T-helper 9 cell (primary cell): ENCODE data around the gene ZNF277.
"Not testable (repeated sequence)": the region's sequence is repeated elsewhere in the genome, so short reads cannot be mapped to it uniquely, and the experiment has no call there.

Experiments
- DNase-seq: peaks from one replicate; pipeline ENCODE4 v3.0.0-alpha.2; 2020

The ZNF277 gene

GRCh38 chr7:112212571-112212970 is 6.1 kb downstream of the ZNF277 start:
- no peak for DNase-seq

GRCh38 chr7:112213735-112214134 is 7.2 kb downstream of the ZNF277 start:
- DNase-seq, result no peak

DNA sequence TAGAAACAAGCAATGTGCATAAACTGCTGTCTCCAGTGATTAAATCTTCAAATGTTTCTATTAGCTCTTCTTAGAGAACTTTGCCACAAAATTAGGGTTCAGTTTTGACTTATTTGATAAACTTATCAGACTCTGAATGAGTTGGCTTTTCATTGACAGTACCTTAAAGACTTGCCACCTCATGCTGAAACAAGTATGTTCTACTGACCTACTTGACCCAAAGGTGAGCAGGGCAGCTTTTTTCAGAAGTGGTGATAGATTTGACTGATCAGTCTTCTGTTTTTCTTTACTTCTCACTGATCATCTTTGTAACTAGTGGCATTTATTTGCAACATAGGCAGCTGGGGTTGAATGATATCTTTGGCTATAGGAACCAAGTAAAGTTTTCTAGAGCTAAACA is 7.8 kb downstream of the ZNF277 start:
- DNase-seq, result no peak

DNA sequence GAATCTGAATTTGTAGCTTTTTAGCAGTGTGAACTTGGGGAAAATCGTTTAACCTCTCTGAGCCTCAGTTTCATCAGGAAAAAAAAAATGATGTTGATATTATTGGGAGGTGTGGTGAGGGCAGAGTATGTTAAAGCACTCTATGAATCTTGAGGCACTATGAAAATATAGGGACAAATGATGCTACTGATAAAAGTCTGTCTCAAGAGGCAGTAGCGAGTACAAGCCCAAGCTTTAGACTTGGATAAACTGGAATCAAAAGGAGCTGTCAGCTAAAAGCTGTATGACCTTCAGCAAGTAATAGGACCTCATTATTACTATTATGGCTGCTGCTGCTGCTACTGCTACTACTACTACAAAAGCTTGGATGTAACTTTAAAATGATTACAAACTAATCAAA is 8.4 kb downstream of the ZNF277 start:
- DNase-seq, result no peak

DNA sequence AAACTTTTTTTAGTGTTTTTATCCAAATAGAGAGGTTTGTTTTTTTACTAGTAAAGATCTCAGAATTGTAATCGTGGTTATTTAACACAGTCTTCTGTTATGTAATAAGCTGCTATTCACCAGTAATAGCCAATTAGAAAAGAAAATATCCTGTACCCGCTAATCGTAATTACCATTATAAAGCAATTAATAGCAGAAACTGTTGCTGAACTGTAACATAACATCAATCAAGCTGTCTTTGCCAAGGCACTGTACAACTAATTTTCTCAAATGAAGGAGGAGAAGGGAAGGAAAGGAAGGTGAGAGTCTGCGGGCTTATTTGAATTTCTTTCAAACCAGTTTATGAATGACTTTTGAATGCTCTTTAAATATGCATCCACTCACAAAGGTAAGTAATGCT is 9.3 kb downstream of the ZNF277 start:
- DNase-seq, result no peak

DNA sequence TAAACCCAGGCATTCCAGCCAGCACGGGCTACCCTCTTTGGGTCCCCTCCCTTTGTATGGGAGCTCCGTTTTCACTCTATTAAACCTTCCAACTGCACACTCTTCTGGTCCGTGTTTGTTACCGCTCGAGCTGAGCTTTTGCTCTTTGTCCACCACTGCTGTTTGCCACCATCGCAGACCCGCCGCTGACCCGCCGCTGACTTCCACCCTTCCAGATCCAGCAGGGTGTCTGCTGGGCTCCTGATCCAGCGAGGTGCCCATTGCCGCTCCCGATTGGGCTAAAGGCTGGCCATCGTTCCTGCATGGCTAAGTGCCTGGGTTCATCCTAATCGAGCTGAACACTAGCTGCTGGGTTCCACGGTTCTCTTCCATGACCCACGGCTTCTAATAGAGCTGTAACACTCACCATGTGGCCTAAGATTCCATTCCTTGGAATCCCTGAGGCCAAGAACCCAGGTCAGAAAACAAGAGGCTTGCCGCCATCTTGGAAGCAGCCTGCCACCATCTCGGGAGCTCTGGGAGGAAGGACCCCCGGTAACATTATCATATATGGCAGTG is 14.5 kb downstream of the ZNF277 start:
- no peak for DNase-seq

DNA sequence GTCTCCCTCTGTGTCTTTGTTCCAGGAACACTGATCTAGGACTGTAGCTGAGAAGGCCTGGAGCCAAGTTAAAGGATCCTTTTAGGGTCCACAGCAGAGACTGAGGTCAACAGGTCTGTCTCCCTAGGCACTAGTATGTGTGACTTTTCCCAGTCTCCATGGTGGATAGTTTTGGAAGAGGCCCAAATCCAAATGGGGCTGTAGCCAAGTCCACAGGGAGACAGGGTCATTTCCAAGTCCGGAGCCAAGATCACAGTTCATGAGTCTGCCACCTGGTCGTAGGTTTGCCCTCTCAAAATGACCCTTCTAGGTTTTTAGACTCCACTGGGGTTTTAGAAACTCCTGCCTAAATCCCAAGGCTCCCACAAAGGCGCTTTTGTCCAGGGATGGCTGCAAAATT is 16.8 kb downstream of the ZNF277 start:
- DNase-seq, result no peak

DNA sequence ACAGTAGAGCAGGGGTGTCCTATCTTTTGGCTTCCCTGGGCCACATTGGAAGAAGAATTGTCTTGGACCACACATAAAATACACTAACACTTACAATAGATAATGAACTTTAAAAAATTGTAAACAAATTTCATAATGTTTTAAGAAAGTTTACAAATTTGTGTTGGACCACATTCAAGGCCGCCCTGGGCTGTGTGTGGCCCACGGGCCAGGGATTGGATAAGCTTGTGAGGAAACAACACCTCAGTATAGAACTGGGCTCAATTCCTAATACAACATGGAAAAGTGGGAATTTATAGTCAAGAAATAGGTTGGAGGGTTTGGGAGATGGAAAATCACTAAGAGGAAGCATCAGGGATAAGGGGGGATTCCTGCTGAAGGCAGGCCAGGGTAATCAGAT is 17.7 kb downstream of the ZNF277 start:
- no peak for DNase-seq

DNA sequence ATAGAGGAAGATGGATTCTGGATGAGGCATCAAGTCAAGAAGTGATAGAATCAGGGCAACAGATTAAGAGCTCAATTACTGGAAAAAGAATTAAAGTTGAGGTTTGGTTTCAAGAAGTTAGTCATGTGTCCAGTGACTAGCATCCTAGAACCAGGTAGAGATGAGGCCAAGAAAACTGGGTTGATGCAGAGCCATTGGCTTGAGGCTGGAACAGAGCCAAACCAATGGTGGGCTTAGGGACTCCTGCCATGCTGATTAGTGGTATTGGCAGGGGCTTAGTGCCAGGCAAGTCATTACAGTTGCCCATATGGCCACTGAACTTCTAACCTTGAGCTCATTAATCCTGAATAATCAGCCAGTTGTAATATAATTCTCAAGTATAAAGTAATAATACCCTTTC is 18.5 kb downstream of the ZNF277 start:
- DNase-seq, result no peak

- DNase-seq, result no peak
Measured at GRCh38 chr7:112226701-112227276, 20.3 kb downstream of the ZNF277 start.

DNA sequence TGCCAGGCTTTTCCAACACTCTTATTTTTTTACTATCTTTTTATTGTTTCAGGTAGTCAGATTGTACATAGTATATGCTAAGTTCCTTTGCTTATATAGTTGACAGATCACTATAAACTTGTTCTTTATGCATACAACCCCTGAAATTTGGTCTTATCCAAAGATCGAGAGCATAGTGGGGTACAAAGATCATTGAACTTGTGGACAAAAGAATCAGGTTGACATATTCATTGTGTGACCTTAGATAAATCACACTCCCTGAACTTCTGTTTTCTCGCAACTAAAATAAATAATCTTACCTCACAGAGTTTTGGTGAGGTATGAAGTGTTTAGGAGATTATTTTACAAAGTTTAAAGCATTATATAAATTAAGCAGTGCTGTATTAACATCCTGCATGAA is 22.1 kb downstream of the ZNF277 start:
- no peak for DNase-seq

GRCh38 chr7:112232212-112232978 is 25.9 kb downstream of the ZNF277 start:
- no peak for DNase-seq

DNA sequence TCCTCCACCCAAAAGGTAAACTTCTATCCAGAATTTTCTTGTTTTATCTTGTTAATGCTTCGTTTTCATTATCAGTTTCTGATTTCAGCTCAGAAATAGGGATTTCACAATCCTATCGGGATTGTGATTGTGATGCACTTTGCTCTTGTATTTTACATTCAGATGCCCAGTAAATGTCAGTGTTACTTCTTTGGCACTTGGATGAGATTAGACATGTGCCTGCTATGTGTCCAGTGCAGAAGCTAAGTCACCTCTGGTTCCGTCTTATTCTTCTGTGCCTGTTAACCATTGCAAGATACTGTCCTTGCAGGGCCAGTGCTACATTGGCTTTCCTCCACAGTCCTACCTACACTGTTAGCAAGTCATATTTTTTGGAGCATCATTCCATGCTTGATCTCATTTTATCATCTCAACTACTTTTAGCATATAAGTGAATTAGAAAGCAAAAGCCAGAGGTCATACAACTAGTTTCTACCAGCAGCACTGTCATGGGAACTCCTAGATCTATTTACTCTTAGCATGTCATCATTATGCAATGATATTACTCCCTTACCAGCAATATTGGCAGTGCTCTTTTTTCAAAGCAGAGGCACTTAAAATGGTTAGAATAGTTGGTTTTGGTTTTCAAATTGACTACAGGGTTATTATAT is 26.7 kb downstream of the ZNF277 start:
- no peak for DNase-seq

DNA sequence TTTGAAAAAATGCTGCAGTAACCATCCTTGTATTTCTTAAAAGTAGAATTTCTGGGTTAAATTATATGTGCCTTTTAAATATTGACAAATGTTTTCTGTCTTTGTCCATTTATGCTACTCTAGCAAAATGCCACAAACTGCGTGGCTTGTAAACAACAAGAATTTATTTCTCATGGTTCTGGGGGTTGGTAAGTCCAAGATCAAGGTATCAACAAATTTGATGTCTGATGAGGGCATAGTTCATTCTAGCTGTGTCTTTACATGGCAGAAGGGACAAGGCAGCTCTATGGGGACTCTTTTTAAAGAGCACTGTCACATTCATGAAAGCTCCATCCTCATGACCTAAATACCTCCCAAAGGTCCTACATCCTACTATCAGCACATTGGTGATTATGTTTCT is 27.7 kb downstream of the ZNF277 start:
- no peak for DNase-seq

DNA sequence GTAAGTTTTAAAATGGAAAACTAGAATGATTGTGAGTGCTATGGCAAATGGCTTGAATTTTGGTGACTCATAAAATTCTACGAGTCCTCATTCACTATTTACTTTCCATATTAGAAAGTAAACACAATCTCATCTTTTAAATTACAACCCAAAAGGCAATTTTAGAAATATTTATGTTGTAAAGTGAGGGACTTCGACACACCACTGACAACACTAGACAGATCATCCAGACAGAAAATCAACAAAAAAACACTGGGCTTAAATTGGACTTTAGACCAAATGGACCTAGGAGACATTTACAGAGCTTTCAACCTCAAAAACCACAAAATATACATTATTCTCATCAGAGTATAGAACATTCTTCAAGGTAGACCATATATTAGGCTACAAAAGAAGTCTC is 30.1 kb downstream of the ZNF277 start:
- no peak for DNase-seq

DNA sequence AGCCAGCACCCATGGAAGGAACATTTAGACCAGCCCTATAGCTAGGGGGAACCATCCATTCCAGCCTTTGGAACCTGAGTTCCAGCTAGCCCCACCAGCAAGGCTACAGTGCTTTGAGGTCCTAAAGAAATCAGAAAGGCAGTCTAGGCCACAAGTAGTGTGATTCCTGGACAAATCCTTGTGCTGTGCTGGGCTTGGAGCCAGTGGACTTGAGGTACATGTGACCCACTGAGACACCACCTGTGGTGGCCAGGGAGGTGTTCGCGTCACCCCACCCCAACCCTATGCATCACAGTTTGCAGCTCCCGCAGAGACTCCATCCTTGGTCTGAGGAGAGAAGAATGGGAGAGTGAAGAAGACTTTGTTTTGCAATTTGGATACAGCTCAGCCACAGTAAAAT is 31.8 kb downstream of the ZNF277 start:
- no peak for DNase-seq

DNA sequence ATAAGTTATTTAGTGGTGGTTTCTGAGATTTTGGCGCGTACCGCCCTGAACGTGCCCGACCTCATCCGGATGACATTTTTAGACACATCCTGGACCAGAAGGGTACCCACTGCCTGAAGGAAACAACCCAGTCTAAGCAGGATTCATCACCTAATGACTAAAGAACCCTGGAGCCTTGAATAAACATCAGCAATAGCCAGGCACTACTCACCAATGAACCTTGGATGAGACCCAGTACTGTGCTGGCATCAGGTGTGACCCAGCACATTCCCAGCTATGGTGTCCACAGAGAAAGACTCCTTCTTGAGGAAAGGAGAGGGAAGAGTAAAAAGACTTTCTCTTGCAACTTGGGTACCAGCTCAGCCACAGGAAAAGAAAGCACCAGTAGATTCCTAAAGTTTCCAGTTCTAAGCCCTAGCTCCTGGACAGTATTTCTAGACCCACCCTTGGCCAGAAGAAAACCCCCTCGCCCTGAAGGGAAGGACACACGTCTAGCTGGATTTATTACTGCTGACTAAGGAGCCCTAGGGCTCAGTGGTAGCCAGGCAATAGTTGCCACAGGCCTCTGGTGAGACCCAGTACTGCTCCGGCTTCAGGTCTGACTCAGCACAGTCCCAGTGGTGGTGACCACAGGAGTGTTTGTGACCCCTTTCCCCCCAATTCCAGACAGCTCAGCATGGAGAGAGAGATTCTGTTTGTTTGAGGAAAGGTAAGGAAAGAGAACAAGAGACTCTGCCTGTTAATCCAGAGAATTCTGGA is 32.5 kb downstream of the ZNF277 start:
- DNase-seq, result no peak

GRCh38 chr7:112248598-112248997 is 42.1 kb downstream of the ZNF277 start:
- DNase-seq, result no peak

GRCh38 chr7:112249967-112250366 is 43.5 kb downstream of the ZNF277 start:
- DNase-seq, result not testable (repeated sequence)

- DNase-seq, result no peak
Measured at GRCh38 chr7:112252141-112252540, 45.6 kb downstream of the ZNF277 start.

DNA sequence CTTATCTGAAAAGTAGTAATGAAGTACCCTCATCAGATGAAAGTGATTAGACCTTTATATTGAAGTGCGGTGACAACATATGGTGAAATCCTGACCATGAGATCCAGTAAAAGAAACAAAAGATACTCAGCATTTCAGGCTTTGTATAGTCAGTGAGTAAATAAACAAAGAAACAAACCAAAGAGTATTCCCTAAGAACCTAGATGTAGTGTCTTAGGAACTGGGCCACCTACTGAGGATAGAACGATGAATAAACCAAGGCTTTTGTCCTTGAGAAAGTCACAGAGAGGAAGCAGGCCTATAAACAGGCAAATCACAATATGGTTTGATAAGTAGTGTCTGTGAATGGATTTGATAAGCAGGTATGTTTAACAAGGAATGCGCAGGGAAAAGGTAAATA is 46.2 kb downstream of the ZNF277 start:
- no peak for DNase-seq

DNA sequence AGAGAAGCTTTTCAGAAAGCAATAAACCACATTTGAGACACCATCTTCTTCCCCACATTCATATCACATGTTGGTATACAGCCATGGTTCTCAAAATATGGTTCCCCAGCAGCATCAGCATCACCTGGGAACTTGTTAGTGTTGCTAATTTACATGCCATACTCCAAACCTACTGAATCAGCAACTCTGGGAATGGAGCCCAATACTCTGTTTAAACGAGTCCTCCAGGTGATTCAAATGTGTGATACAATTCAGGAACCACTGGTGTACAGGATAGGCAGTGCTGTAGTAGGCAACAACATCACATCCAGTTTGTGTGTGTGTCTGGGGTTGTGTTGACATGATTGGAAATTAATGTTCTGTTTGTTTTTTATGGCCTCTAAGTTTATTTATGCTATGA is 47.7 kb downstream of the ZNF277 start:
- DNase-seq, result no peak

DNA sequence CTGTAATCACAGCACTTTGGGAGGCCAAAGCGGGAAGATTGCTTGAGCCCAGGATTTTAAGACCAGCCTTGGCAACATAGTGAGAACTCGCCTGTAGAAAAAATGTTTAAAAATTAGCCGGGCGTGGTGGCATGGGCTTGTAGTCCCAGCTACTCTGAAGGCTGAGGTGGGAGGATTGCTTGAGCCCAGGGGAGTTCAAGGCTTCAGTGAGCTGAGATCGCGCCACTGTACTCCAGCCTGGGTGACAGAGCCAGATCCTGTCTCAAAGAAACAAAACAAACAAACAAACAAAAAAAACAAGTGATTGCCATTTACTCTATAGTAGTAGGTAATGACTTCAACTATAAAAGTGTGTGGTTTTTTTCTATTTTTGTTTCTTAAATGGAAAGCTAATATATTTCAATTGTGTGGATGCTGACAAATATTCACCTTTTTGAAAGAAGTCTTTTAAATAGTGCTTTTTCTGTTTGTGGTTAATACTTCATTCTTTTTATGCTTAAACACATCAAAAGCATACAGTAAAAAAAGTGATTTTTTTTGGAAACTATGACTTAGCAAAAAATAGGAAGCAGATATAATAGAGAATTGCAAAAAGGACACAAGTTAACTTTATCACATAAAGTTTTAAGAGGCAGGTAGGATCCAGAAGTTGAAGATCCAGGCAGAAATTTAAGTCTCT is 48.4 kb downstream of the ZNF277 start:
- DNase-seq, result no peak
